HEK293T (cell line): Measurements from ENCODE around the gene TPP2.

Source experiments
- HDGF ChIP-seq: fragments of 450-650 bp; IDR thresholded peaks from 2 replicates; pipeline ENCODE4 v1.6.1; 2017; ENCODE audit warnings: antibody characterized with exemption, borderline replicate concordance
- PKNOX1 ChIP-seq: fragments of 450-650 bp; IDR thresholded peaks from 2 replicates; pipeline ENCODE4 v1.6.1; 2016
- SUZ12 ChIP-seq: fragments of 450-650 bp; IDR thresholded peaks from 2 replicates; pipeline ENCODE4 v1.6.1; 2016; ENCODE audit warnings: mild to moderate bottlenecking

DNA sequence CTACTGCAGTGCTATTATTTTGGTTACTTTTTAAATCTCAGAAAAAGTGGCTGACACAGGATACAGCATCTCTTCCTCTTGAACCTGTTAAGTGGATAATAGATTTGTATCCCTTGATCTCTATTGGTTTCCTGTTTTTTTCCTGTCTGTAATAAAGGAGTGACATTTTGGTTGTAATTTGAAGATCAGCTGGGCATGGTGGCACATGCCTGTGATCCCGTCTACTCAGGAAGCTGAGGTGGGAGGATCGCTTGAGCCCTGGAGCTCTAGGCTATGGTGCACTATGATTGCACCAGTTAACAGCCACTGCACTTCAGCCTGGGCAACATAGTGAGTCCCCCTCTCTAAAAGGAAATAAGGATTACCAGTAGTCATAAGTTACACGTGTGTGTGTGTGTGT lies 51.3 kb downstream of the TPP2 start:
- TF ChIP-seq SUZ12 = no peak
- TF ChIP-seq HDGF = no peak
- no peak for TF ChIP-seq PKNOX1
